ENCODE measurements around the gene EPB41L4B.

- TF ChIP-seq MAX (IDR thresholded peaks at IDR 0.05; ENCODE audit: low read depth, low read length) (no peak), POLR2A (IDR thresholded peaks at IDR 0.05; ENCODE audit: extremely low read depth, insufficient read length) (no peak), CTCF (IDR thresholded peaks at IDR 0.05; ENCODE audit: low read depth, low read length) (no peak)
These were observed 62.2 kb downstream of the EPB41L4B start for GRCh38 chr9:109258481-109259302.

Measured in NB4 (cell line).